ENCODE data around the gene KRTAP2-1.

DNA sequence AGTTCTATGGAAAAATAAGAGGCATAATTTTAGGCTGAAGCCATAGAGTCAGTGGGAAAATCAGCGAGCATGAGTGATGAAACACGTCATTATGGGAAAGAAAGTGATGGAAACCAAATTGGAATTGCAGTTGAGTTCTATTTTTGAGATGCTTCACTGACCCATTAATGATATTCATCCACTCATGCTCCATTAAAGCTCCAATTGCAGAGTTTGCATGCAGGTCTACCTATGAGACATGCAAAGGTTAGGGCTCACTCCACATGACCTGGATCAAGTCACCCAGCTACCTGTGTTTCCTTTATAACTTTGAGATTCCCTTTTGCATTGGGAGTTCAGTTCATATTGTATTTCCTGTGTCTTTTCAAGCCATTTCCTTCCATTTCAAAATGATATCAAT lies 26.6 kb upstream of the KRTAP2-1 start:
- TF ChIP-seq EZH2 (IDR thresholded peaks at IDR 0.05) (no peak), POLR2AphosphoS5 (IDR thresholded peaks at IDR 0.05; ENCODE audit: borderline replicate concordance, low read depth, low read length) (no peak), FOXP2 (optimal IDR thresholded peaks at IDR 0.05; ENCODE audit: control extremely low read depth, extremely low read length, insufficient read depth) (no peak)
